Measurements from ENCODE around the gene DOCK1.

Gene DOCK1

GRCh38 chr10:127033216-127034033 is 128.2 kb downstream of the DOCK1 start:
- H3K36me3 Mint-ChIP-seq (ENCODE audit: low read depth): no peaks in the 10 kb centered on the region
- no peak overlapping the region for H3K4me3 Mint-ChIP-seq
- DNase-seq (no peak), ATAC-seq (no peak)
- H3K9me3 Mint-ChIP-seq: no peaks in the 10 kb centered on the region
- no peaks in the 10 kb centered on the region for H3K27me3 Mint-ChIP-seq
- H3K27ac Mint-ChIP-seq: no peak overlapping the region
- no peaks in the 10 kb centered on the region for H3K4me1 Mint-ChIP-seq

GRCh38 chr10:127034034-127034633 is 128.9 kb downstream of the DOCK1 start:
- Mint-ChIP-seq H3K36me3 (ENCODE audit: low read depth) (no peaks in the 10 kb centered on the region), H3K4me3 (no peak overlapping the region), H3K27me3 (no peaks in the 10 kb centered on the region), H3K27ac (no peak overlapping the region), H3K4me1 (no peaks in the 10 kb centered on the region), H3K9me3 (no peaks in the 10 kb centered on the region)
- no peak for ATAC-seq
- DNase-seq: no peak

- no peaks in the 10 kb centered on the region for H3K4me1 Mint-ChIP-seq
- no peak for DNase-seq
- ATAC-seq: no peak
- H3K9me3 Mint-ChIP-seq: no peaks in the 10 kb centered on the region
- no peaks in the 10 kb centered on the region for H3K27me3 Mint-ChIP-seq
- H3K4me3 Mint-ChIP-seq: no peak overlapping the region
- no peaks in the 10 kb centered on the region for H3K36me3 Mint-ChIP-seq (ENCODE audit: low read depth)
- H3K27ac Mint-ChIP-seq: no peak overlapping the region
Measured at GRCh38 chr10:127034790-127035189, 129.6 kb downstream of the DOCK1 start.

GRCh38 chr10:127035827-127036226 is 130.6 kb downstream of the DOCK1 start:
- DNase-seq (no peak), ATAC-seq (no peak)
- H3K27ac Mint-ChIP-seq: no peak overlapping the region
- no peak overlapping the region for H3K4me3 Mint-ChIP-seq
- H3K4me1 Mint-ChIP-seq: no peaks in the 10 kb centered on the region
- H3K9me3 Mint-ChIP-seq: no peaks in the 10 kb centered on the region
- H3K27me3 Mint-ChIP-seq: no peaks in the 10 kb centered on the region
- no peaks in the 10 kb centered on the region for H3K36me3 Mint-ChIP-seq (ENCODE audit: low read depth)

GRCh38 chr10:127036987-127037386 is 131.8 kb downstream of the DOCK1 start:
- H3K27me3 Mint-ChIP-seq: no peaks in the 10 kb centered on the region
- no peaks in the 10 kb centered on the region for H3K9me3 Mint-ChIP-seq
- H3K4me3 Mint-ChIP-seq: no peak overlapping the region
- ATAC-seq (no peak), DNase-seq (no peak)
- peak overlapping the region; percentile 56 for H3K27ac Mint-ChIP-seq
- H3K36me3 Mint-ChIP-seq (ENCODE audit: low read depth): no peaks in the 10 kb centered on the region
- H3K4me1 Mint-ChIP-seq: no peaks in the 10 kb centered on the region

- H3K27me3 Mint-ChIP-seq: no peaks in the 10 kb centered on the region
- H3K36me3 Mint-ChIP-seq (ENCODE audit: low read depth): no peaks in the 10 kb centered on the region
- no peaks in the 10 kb centered on the region for H3K4me1 Mint-ChIP-seq
- no peak overlapping the region for H3K4me3 Mint-ChIP-seq
- ATAC-seq: no peak
- H3K27ac Mint-ChIP-seq: no peak overlapping the region
- no peak for DNase-seq
- H3K9me3 Mint-ChIP-seq: no peaks in the 10 kb centered on the region
Measured at GRCh38 chr10:127039435-127039834, 134.2 kb downstream of the DOCK1 start.

- no peak overlapping the region for H3K4me3 Mint-ChIP-seq
- H3K4me1 Mint-ChIP-seq: no peaks in the 10 kb centered on the region
- DNase-seq: no peak
- ATAC-seq: no peak
- no peaks in the 10 kb centered on the region for H3K9me3 Mint-ChIP-seq
- H3K27ac Mint-ChIP-seq: no peak overlapping the region
- H3K27me3 Mint-ChIP-seq: no peaks in the 10 kb centered on the region
- no peaks in the 10 kb centered on the region for H3K36me3 Mint-ChIP-seq (ENCODE audit: low read depth)
Measured at GRCh38 chr10:127040756-127041155, 135.5 kb downstream of the DOCK1 start.

GRCh38 chr10:127041552-127041951 is 136.3 kb downstream of the DOCK1 start:
- H3K4me3 Mint-ChIP-seq: no peak overlapping the region
- no peaks in the 10 kb centered on the region for H3K27me3 Mint-ChIP-seq
- no peak for ATAC-seq
- H3K27ac Mint-ChIP-seq: no peak overlapping the region
- no peaks in the 10 kb centered on the region for H3K9me3 Mint-ChIP-seq
- no peak for DNase-seq
- no peaks in the 10 kb centered on the region for H3K36me3 Mint-ChIP-seq (ENCODE audit: low read depth)
- H3K4me1 Mint-ChIP-seq: no peaks in the 10 kb centered on the region

GRCh38 chr10:127043301-127043700 is 138.1 kb downstream of the DOCK1 start:
- Mint-ChIP-seq H3K9me3 (no peaks in the 10 kb centered on the region), H3K4me1 (no peaks in the 10 kb centered on the region), H3K27ac (no peak overlapping the region), H3K4me3 (no peak overlapping the region), H3K36me3 (ENCODE audit: low read depth) (no peaks in the 10 kb centered on the region), H3K27me3 (no peaks in the 10 kb centered on the region)
- ATAC-seq (no peak), DNase-seq (no peak)

- H3K4me3 Mint-ChIP-seq: no peak overlapping the region
- H3K36me3 Mint-ChIP-seq (ENCODE audit: low read depth): no peaks in the 10 kb centered on the region
- DNase-seq (no peak), ATAC-seq (no peak)
- H3K9me3 Mint-ChIP-seq: no peaks in the 10 kb centered on the region
- H3K27me3 Mint-ChIP-seq: no peaks in the 10 kb centered on the region
- no peaks in the 10 kb centered on the region for H3K4me1 Mint-ChIP-seq
- H3K27ac Mint-ChIP-seq: no peak overlapping the region
Measured at GRCh38 chr10:127044186-127044585, 139.0 kb downstream of the DOCK1 start.

- H3K4me1 Mint-ChIP-seq: no peaks in the 10 kb centered on the region
- DNase-seq: no peak
- H3K9me3 Mint-ChIP-seq: no peaks in the 10 kb centered on the region
- no peaks in the 10 kb centered on the region for H3K27me3 Mint-ChIP-seq
- H3K27ac Mint-ChIP-seq: no peak overlapping the region
- no peak overlapping the region for H3K4me3 Mint-ChIP-seq
- H3K36me3 Mint-ChIP-seq (ENCODE audit: low read depth): no peaks in the 10 kb centered on the region
- no peak for ATAC-seq
Measured at GRCh38 chr10:127046975-127047877, 142.0 kb downstream of the DOCK1 start.

GRCh38 chr10:127047878-127048238 is 142.6 kb downstream of the DOCK1 start:
- DNase-seq (no peak), ATAC-seq (no peak)
- H3K27ac Mint-ChIP-seq: no peak overlapping the region
- H3K9me3 Mint-ChIP-seq: no peaks in the 10 kb centered on the region
- H3K36me3 Mint-ChIP-seq (ENCODE audit: low read depth): no peaks in the 10 kb centered on the region
- no peak overlapping the region for H3K4me3 Mint-ChIP-seq
- H3K4me1 Mint-ChIP-seq: no peaks in the 10 kb centered on the region
- H3K27me3 Mint-ChIP-seq: no peaks in the 10 kb centered on the region

GRCh38 chr10:127048630-127049029 is 143.4 kb downstream of the DOCK1 start:
- Mint-ChIP-seq H3K4me3 (no peak overlapping the region), H3K36me3 (ENCODE audit: low read depth) (no peaks in the 10 kb centered on the region), H3K9me3 (no peaks in the 10 kb centered on the region), H3K27me3 (no peaks in the 10 kb centered on the region), H3K4me1 (no peaks in the 10 kb centered on the region), H3K27ac (no peak overlapping the region)
- ATAC-seq (no peak), DNase-seq (no peak)

- no peak overlapping the region for H3K4me3 Mint-ChIP-seq
- DNase-seq (no peak), ATAC-seq (no peak)
- H3K4me1 Mint-ChIP-seq: no peaks in the 10 kb centered on the region
- no peaks in the 10 kb centered on the region for H3K27me3 Mint-ChIP-seq
- H3K9me3 Mint-ChIP-seq: peaks cover 3% of the 10 kb centered on the region
- H3K36me3 Mint-ChIP-seq (ENCODE audit: low read depth): no peaks in the 10 kb centered on the region
- no peak overlapping the region for H3K27ac Mint-ChIP-seq
Measured at GRCh38 chr10:127052001-127052400, 146.8 kb downstream of the DOCK1 start.

- Mint-ChIP-seq H3K9me3 (peaks cover 21% of the 10 kb centered on the region), H3K4me1 (no peaks in the 10 kb centered on the region), H3K36me3 (ENCODE audit: low read depth) (no peaks in the 10 kb centered on the region), H3K27ac (no peak overlapping the region), H3K4me3 (no peak overlapping the region), H3K27me3 (no peaks in the 10 kb centered on the region)
- DNase-seq: no peak
- ATAC-seq: no peak
Measured at GRCh38 chr10:127055263-127055662, 150.0 kb downstream of the DOCK1 start.

Data from activated naive CD8-positive, alpha-beta T cell treated with anti-CD3 and anti-CD28 coated beads, Interleukin-2, amount 50 U/mL, for 24 hours (primary cell).